ENCODE results near the gene TMEM271.

TMEM271 gene

GRCh38 chr4:598925-599324 lies 22.8 kb upstream of the TMEM271 start:
- TF ChIP-seq ZBTB7A (IDR thresholded peaks at IDR 0.05; ENCODE audit: low read depth): no peak
- TF ChIP-seq RAD21 (IDR thresholded peaks at IDR 0.05; ENCODE audit: low read depth): no peak
- no peak for TF ChIP-seq TCF12 (IDR thresholded peaks at IDR 0.05; ENCODE audit: low read depth)
- no peak for TF ChIP-seq USF1 (IDR thresholded peaks at IDR 0.05)
- no peak for TF ChIP-seq CREB1 (IDR thresholded peaks at IDR 0.05; ENCODE audit: low read depth)
- TF ChIP-seq NFIC (IDR thresholded peaks at IDR 0.05): no peak
- no peak for TF ChIP-seq FOXM1 (IDR thresholded peaks at IDR 0.05; ENCODE audit: borderline replicate concordance, low read depth)
- no peak for TF ChIP-seq CEBPB (IDR thresholded peaks at IDR 0.05)
- TF ChIP-seq TEAD4 (IDR thresholded peaks at IDR 0.05): no peak
- TF ChIP-seq EGR1 (IDR thresholded peaks at IDR 0.05): no peak
- TF ChIP-seq YY1 (IDR thresholded peaks at IDR 0.05; ENCODE audit: low read depth): no peak
- TF ChIP-seq MAX (IDR thresholded peaks at IDR 0.05): no peak
- TF ChIP-seq TAF1 (IDR thresholded peaks at IDR 0.05; ENCODE audit: low read depth): no peak
- TF ChIP-seq REST (IDR thresholded peaks at IDR 0.05; ENCODE audit: low read depth): no peak
- no peak for TF ChIP-seq EP300 (IDR thresholded peaks at IDR 0.05; ENCODE audit: borderline replicate concordance)

GRCh38 chr4:592825-593520 lies 16.9 kb upstream of the TMEM271 start:
- TF ChIP-seq USF1 (IDR thresholded peaks at IDR 0.05): no peak
- no peak for TF ChIP-seq EP300 (IDR thresholded peaks at IDR 0.05; ENCODE audit: borderline replicate concordance)

- TF ChIP-seq ZBTB7A (IDR thresholded peaks at IDR 0.05; ENCODE audit: low read depth) (no peak), NFIC (IDR thresholded peaks at IDR 0.05) (no peak), CREB1 (IDR thresholded peaks at IDR 0.05; ENCODE audit: low read depth) (no peak)
Measured at GRCh38 chr4:590313-590841, 14.3 kb upstream of the TMEM271 start.

- TF ChIP-seq EGR1 (IDR thresholded peaks at IDR 0.05): no peak
- TF ChIP-seq REST (IDR thresholded peaks at IDR 0.05; ENCODE audit: low read depth): no peak
- no peak for TF ChIP-seq YY1 (IDR thresholded peaks at IDR 0.05; ENCODE audit: low read depth)
- no peak for TF ChIP-seq MAX (IDR thresholded peaks at IDR 0.05)
- no peak for TF ChIP-seq RAD21 (IDR thresholded peaks at IDR 0.05; ENCODE audit: low read depth)
- no peak for TF ChIP-seq TEAD4 (IDR thresholded peaks at IDR 0.05)
- no peak for TF ChIP-seq EP300 (IDR thresholded peaks at IDR 0.05; ENCODE audit: borderline replicate concordance)
- no peak for TF ChIP-seq FOXM1 (IDR thresholded peaks at IDR 0.05; ENCODE audit: borderline replicate concordance, low read depth)
- no peak for TF ChIP-seq USF1 (IDR thresholded peaks at IDR 0.05)
Measured at GRCh38 chr4:589219-589963, 13.3 kb upstream of the TMEM271 start.

- TF ChIP-seq YY1 (IDR thresholded peaks at IDR 0.05; ENCODE audit: low read depth) (no peak), REST (IDR thresholded peaks at IDR 0.05; ENCODE audit: low read depth) (no peak), FOXM1 (IDR thresholded peaks at IDR 0.05; ENCODE audit: borderline replicate concordance, low read depth) (no peak), NFIC (IDR thresholded peaks at IDR 0.05) (no peak), RAD21 (IDR thresholded peaks at IDR 0.05; ENCODE audit: low read depth) (no peak), MAX (IDR thresholded peaks at IDR 0.05) (no peak), TEAD4 (IDR thresholded peaks at IDR 0.05) (no peak), TAF1 (IDR thresholded peaks at IDR 0.05; ENCODE audit: low read depth) (no peak), CEBPB (IDR thresholded peaks at IDR 0.05) (no peak), ZBTB7A (IDR thresholded peaks at IDR 0.05; ENCODE audit: low read depth) (no peak), EGR1 (IDR thresholded peaks at IDR 0.05) (no peak), CREB1 (IDR thresholded peaks at IDR 0.05; ENCODE audit: low read depth) (no peak), TCF12 (IDR thresholded peaks at IDR 0.05; ENCODE audit: low read depth) (no peak), EP300 (IDR thresholded peaks at IDR 0.05; ENCODE audit: borderline replicate concordance) (no peak)
Measured at GRCh38 chr4:588351-588849, 12.3 kb upstream of the TMEM271 start.

Data from Ishikawa (cell line).